B cell (primary cell): ENCODE data around the gene NR4A1.

ENCODE experiments used
- EZH2 ChIP-seq: IDR thresholded peaks from 2 replicates; pipeline ENCODE4 v1.6.1; 2012; ENCODE audit warnings: borderline replicate concordance, low read depth, mild to moderate bottlenecking, moderate library complexity, low read length; ENCODE audit not compliant: insufficient read depth, poor library complexity, severe bottlenecking
- TF ChIP-seq, protein P1 (sequence below): fragments of 200-600 bp; IDR thresholded peaks from one replicate; pipeline ENCODE4 v1.8.0; 2022; ENCODE audit warnings: antibody characterized with exemption, mild to moderate bottlenecking

DNA sequence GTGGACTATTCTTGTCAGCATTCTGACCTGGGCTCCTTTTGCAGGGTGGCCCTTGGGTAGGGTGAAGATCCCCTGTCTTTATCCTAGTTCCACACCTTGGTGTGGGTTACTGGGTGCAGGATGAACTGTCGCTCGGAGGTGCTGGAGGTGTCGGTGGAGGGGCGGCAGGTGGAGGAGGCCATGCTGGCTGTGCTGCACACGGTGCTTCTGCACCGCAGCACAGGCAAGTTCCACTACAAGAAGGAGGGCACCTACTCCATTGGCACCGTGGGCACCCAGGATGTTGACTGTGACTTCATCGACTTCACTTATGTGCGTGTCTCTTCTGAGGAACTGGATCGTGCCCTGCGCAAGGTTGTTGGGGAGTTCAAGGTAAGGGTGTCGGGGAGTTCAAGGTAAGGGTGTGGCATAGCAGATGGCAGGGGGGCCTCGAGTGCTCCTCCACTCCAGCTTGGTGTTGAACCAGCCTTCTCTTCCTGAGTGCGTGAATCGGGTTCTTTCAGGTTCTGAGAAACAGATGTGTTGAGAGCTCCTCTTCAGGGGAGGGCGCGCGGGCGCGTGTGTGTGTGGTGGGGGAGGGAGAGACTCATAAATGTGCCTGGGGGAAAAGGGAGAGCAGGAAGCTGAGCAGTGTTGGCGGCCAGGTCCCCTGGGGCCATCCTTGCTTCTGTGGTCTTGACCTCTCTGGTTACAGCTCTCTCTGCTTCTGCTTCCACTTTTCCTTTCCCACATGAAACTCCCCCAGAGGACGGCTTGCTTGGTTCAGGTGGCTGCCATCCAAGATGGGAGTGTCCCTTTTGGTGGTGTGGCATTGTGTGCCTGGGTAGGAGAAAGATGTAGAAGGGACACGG lies 22.5 kb downstream of the NR4A1 start:
- TF ChIP-seq, protein P1, sequence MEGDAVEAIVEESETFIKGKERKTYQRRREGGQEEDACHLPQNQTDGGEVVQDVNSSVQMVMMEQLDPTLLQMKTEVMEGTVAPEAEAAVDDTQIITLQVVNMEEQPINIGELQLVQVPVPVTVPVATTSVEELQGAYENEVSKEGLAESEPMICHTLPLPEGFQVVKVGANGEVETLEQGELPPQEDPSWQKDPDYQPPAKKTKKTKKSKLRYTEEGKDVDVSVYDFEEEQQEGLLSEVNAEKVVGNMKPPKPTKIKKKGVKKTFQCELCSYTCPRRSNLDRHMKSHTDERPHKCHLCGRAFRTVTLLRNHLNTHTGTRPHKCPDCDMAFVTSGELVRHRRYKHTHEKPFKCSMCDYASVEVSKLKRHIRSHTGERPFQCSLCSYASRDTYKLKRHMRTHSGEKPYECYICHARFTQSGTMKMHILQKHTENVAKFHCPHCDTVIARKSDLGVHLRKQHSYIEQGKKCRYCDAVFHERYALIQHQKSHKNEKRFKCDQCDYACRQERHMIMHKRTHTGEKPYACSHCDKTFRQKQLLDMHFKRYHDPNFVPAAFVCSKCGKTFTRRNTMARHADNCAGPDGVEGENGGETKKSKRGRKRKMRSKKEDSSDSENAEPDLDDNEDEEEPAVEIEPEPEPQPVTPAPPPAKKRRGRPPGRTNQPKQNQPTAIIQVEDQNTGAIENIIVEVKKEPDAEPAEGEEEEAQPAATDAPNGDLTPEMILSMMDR, result no peak
- no peak for TF ChIP-seq EZH2
